A549 (cell line): ENCODE measurements around the gene GPRC5A. TPM values are rescaled to one million over a fixed set of nuclear protein-coding genes. Genes with fewer than 3 reads are reported as not detected.

Source experiments
- ATAC-seq, 2 experiments: fragments of 200-7000 bp in 1 of 2; fragments of >200 bp in 1 of 2; cut with Nextera tagmentation in 1 of 2; cut with Tn5 transposase in 1 of 2; 3 replicates each; pipeline versions ENCODE4 v1.8.0 to v1.9.1; 2018 to 2020; ENCODE audit warnings: mild to moderate bottlenecking in 1 of 2, moderate library complexity in 1 of 2
- CTCF ChIA-PET: fragments of 300-600 bp; sonication (Branson Sonifier 250); formaldehyde crosslinking; extraction: SDS; loops from one replicate; lab custom pipeline; 2021; ENCODE audit warnings: antibody characterized with exemption, inconsistent platforms; lab: Yijun Ruan, JAX
- POLR2A ChIA-PET: fragments of 350-600 bp; formaldehyde crosslinking; extraction: SDS; loops from one replicate; lab custom pipeline; 2021; ENCODE audit warnings: antibody characterized with exemption, inconsistent platforms; lab: Yijun Ruan, JAX
- DNase-seq, 2 experiments: peaks; one replicate each; pipeline versions ENCODE4 v3.0.0 to v3.0.0-alpha.2; 2011 to 2016; ENCODE audit warnings: low read depth in 1 of 2, low spot score in 1 of 2
- FAIRE-seq: peaks from 2 replicates; lab custom pipeline; 2011; peaks lifted over from hg19 to GRCh38; lab: Jason Lieb, UNC
- H3K27ac ChIP-seq, 2 experiments: fragments of >200 bp; sonication (Bioruptor Twin); formaldehyde crosslinking; 3 replicates each; pipeline ENCODE4 v1.5.1; 2016 to 2017
- H3K4me1 ChIP-seq: fragments of >200 bp; sonication (Bioruptor Twin); formaldehyde crosslinking; 3 replicates; pipeline ENCODE4 v1.6.1; 2016
- H3K4me2 ChIP-seq: fragments of >200 bp; sonication (Bioruptor Twin); formaldehyde crosslinking; 3 replicates; pipeline ENCODE4 v1.6.1; 2016
- H3K4me3 ChIP-seq: fragments of >200 bp; sonication (Bioruptor Twin); formaldehyde crosslinking; 3 replicates; pipeline ENCODE4 v1.5.1; 2016
- H3K9me3 ChIP-seq: fragments of >200 bp; sonication (Bioruptor Twin); formaldehyde crosslinking; 3 replicates; pipeline ENCODE4 v1.6.1; 2016
- BCL3 ChIP-seq: fragments of >200 bp; sonication (Bioruptor Twin); formaldehyde crosslinking; IDR thresholded peaks from 3 replicates; pipeline ENCODE4 v1.6.1; 2016
- BHLHE40 ChIP-seq: IDR thresholded peaks from 2 replicates; pipeline ENCODE4 v1.6.1; 2012; ENCODE audit warnings: low read depth, low read length, inconsistent platforms
- CEBPB ChIP-seq, 2 experiments: fragments of >200 bp in 1 of 2; sonication (Bioruptor Twin) in 1 of 2; formaldehyde crosslinking in 1 of 2; IDR thresholded peaks; 2 replicates each; pipeline ENCODE4 v1.6.1; 2012 to 2016
- CHD2 ChIP-seq: fragments of 150-350 bp; IDR thresholded peaks from 2 replicates; pipeline ENCODE4 v1.6.1; 2014; ENCODE audit warnings: low read length; ENCODE audit not compliant: partially characterized antibody
- CTCF ChIP-seq: fragments of >200 bp; sonication (Bioruptor Twin); formaldehyde crosslinking; IDR thresholded peaks from 3 replicates; pipeline ENCODE4 v1.5.1; 2016
- EHF ChIP-seq: fragments of 250-450 bp; sonication (Bioruptor Pico); IDR thresholded peaks from 2 replicates; pipeline ENCODE4 v1.5.0; 2020; ENCODE audit warnings: mild to moderate bottlenecking
- EP300 ChIP-seq, 2 experiments: fragments of >200 bp; sonication (Bioruptor Twin); formaldehyde crosslinking; IDR thresholded peaks; 2 replicates in 1 of 2; 3 replicates in 1 of 2; pipeline ENCODE4 v1.6.1; 2016 to 2017
- ESRRA ChIP-seq: fragments of 150-350 bp; IDR thresholded peaks from 2 replicates; pipeline ENCODE4 v1.6.1; 2014; ENCODE audit warnings: mild to moderate bottlenecking, low read length, borderline replicate concordance
- FOSB ChIP-seq: fragments of 250-450 bp; sonication (Bioruptor Pico); IDR thresholded peaks from 2 replicates; pipeline ENCODE4 v1.5.0; 2020; ENCODE audit warnings: mild to moderate bottlenecking, moderate library complexity
- FOSL2 ChIP-seq, 2 experiments: fragments of 450-650 bp in 1 of 2; fragments of >200 bp in 1 of 2; sonication (Bioruptor Twin) in 1 of 2; formaldehyde crosslinking; IDR thresholded peaks; 2 replicates each; pipeline versions ENCODE4 v1.5.0 to v1.6.1; 2016 to 2020; ENCODE audit warnings: mild to moderate bottlenecking in 1 of 2, moderate library complexity in 1 of 2
- FOXS1 ChIP-seq: fragments of 250-450 bp; sonication (Bioruptor Pico); IDR thresholded peaks from 2 replicates; pipeline ENCODE4 v1.5.0; 2020; ENCODE audit warnings: mild to moderate bottlenecking, moderate library complexity
- GATA3 ChIP-seq: IDR thresholded peaks from 2 replicates; pipeline ENCODE4 v1.6.1; 2012; ENCODE audit warnings: borderline replicate concordance
- HMGXB4 ChIP-seq: fragments of 250-450 bp; sonication (Bioruptor Pico); IDR thresholded peaks from 2 replicates; pipeline ENCODE4 v1.5.0; 2021; ENCODE audit warnings: mild to moderate bottlenecking, moderate library complexity, borderline replicate concordance
- HOXB13 ChIP-seq: fragments of 250-450 bp; sonication (Bioruptor Pico); IDR thresholded peaks from 2 replicates; pipeline ENCODE4 v1.5.0; 2020; ENCODE audit warnings: low read depth, mild to moderate bottlenecking, moderate library complexity
- JUN ChIP-seq, 2 experiments: fragments of >200 bp; sonication (Bioruptor Twin); formaldehyde crosslinking; IDR thresholded peaks; 2 replicates in 1 of 2; 3 replicates in 1 of 2; pipeline ENCODE4 v1.6.1; 2016 to 2017
- JUNB ChIP-seq: fragments of >200 bp; sonication (Bioruptor Twin); formaldehyde crosslinking; IDR thresholded peaks from 2 replicates; pipeline ENCODE4 v1.6.1; 2016
- MAFK ChIP-seq: fragments of 450-650 bp; IDR thresholded peaks from 2 replicates; pipeline ENCODE4 v1.6.1; 2014; ENCODE audit not compliant: partially characterized antibody
- MAX ChIP-seq: IDR thresholded peaks from 2 replicates; pipeline ENCODE4 v1.6.1; 2012
- NFE2L2 ChIP-seq: fragments of 150-350 bp; conservative IDR thresholded peaks from 2 replicates; pipeline ENCODE4 v1.6.1; 2014; ENCODE audit warnings: low read length
- NPAS2 ChIP-seq: fragments of 250-450 bp; sonication (Bioruptor Pico); IDR thresholded peaks from 2 replicates; pipeline ENCODE4 v1.8.0; 2022; ENCODE audit warnings: mild to moderate bottlenecking, moderate library complexity, borderline replicate concordance
- PBX3 ChIP-seq: IDR thresholded peaks from 2 replicates; pipeline ENCODE4 v1.6.1; 2012
- RAD21 ChIP-seq, 2 experiments: fragments of >200 bp in 1 of 2; sonication (Bioruptor Twin) in 1 of 2; formaldehyde crosslinking in 1 of 2; IDR thresholded peaks in 1 of 2; conservative IDR thresholded peaks in 1 of 2; 2 replicates in 1 of 2; 3 replicates in 1 of 2; pipeline ENCODE4 v1.6.1; 2012 to 2018; ENCODE audit warnings: inconsistent platforms in 1 of 2
- RARB ChIP-seq: fragments of 250-450 bp; sonication (Bioruptor Pico); IDR thresholded peaks from 2 replicates; pipeline ENCODE4 v1.8.0; 2021; ENCODE audit warnings: mild to moderate bottlenecking, moderate library complexity
- RFX5 ChIP-seq: fragments of 450-650 bp; IDR thresholded peaks from 2 replicates; pipeline ENCODE4 v1.7.1; 2014; ENCODE audit warnings: antibody characterized with exemption, mild to moderate bottlenecking, moderate library complexity
- RNF2 ChIP-seq: fragments of 200-600 bp; sonication (generic); IDR thresholded peaks from 2 replicates; pipeline ENCODE4 v1.6.1; 2016; ENCODE audit warnings: low read depth, mild to moderate bottlenecking, antibody characterized with exemption, moderate library complexity, borderline replicate concordance
- USF2 ChIP-seq: fragments of 450-650 bp; IDR thresholded peaks from 2 replicates; pipeline ENCODE4 v1.6.1; 2014; ENCODE audit warnings: antibody characterized with exemption
- ZC3H11A ChIP-seq: fragments of 450-650 bp; IDR thresholded peaks from 2 replicates; pipeline ENCODE4 v1.6.1; 2014; ENCODE audit warnings: antibody characterized with exemption, mild to moderate bottlenecking
- ZSCAN20 ChIP-seq: fragments of 250-450 bp; sonication (Bioruptor Pico); IDR thresholded peaks from 2 replicates; pipeline ENCODE4 v1.8.0; 2022; ENCODE audit warnings: mild to moderate bottlenecking, moderate library complexity
- WGBS: methylation state at CpG from one replicate; pipeline ENCODE4 v1.1.6; 2017; ENCODE audit errors: missing lambda C conversion rate; 5-methylcytosine and 5-hydroxymethylcytosine counted together
- polyA plus RNA-seq, 4 experiments: library from polyadenylated mRNA; depleted of rRNA in 3 of 4; stranded (reverse); fragments of >200 nt; fragmentation: RNase III in 1 of 4; extraction: RNeasy Plus Mini Kit Qiagen cat#74134 plus additional on column Dnase treatment in 1 of 4; gene quantifications; 2 replicates in 3 of 4; 3 replicates in 1 of 4; pipeline ENCODE4 v1.2.3, GENCODE V29; 2011 to 2017

Gene GPRC5A
- polyA plus RNA-seq, 2 of the 4 experiments (the other 2 are of a cell fraction) = 173 to 296 TPM

GRCh38 chr12:12872139-12872933 lies 19.0 kb upstream of the GPRC5A start:
- TF ChIP-seq GATA3 (peak; percentile 99), RNF2 (no peak), NPAS2 (CRISPR knock-in tag) (no peak), EHF (0 out of 2 replicates have a peak, but pooled peaks have one; percentile 22), RARB (CRISPR knock-in tag) (no peak), CTCF (no peak), FOSB (CRISPR knock-in tag) (no peak; the same call in 1 of the 2 replicates), MAFK (peak; percentile 72), BHLHE40 (no peak), PBX3 (peak; percentile 68), EP300 (IDR thresholded peaks at IDR 0.05) (peak; percentile 92 to 96; a peak in 4 of 5 replicates), HMGXB4 (CRISPR knock-in tag) (no peak), MAX (peak; percentile 81), FOXS1 (CRISPR knock-in tag) (no peak; the same call in none of the 2 replicates), ESRRA (0 out of 2 replicates have a peak, but pooled peaks have one; percentile 24), JUN (IDR thresholded peaks at IDR 0.05) (peak; percentile 91 to 93), RFX5 (0 out of 2 replicates have a peak, but pooled peaks have one; percentile 14), JUNB (peak; percentile 94), CHD2 (no peak), ZSCAN20 (no peak), NFE2L2 (no peak), USF2 (0 out of 2 replicates have a peak, but pooled peaks have one; percentile 14), ZC3H11A (no peak), RAD21 (conservative IDR thresholded peaks at IDR 0.05 in 1 of 2, IDR thresholded peaks at IDR 0.05 in 1 of 2) (peak in 1 of 2 experiments; percentile 32; a peak in 3 of 5 replicates), HOXB13 (CRISPR knock-in tag) (no peak; the same call in 1 of the 2 replicates), CEBPB (IDR thresholded peaks at IDR 0.05) (peak; percentile 54 to 82; a peak in 1 of 4 replicates), BCL3 (peak; percentile 91), FOSL2 (IDR thresholded peaks at IDR 0.05) (peak; percentile 91), FOSL2 (CRISPR knock-in tag; IDR thresholded peaks at IDR 0.05) (peak; percentile 91)
- Histone ChIP-seq H3K27ac (peak overlapping the region; percentile 97 to 98), H3K4me3 (peak overlapping the region; percentile 28), H3K4me1 (peaks cover 66% of the 10 kb centered on the region), H3K9me3 (peaks cover 6% of the 10 kb centered on the region; the same call in 2 of the 3 replicates), H3K4me2 (peak overlapping the region; percentile 86)
- WGBS = 0% methylated on average over 10 of the region's 10 CpGs
- DNase-seq (peak; percentile 71 to 95), FAIRE-seq (peak; percentile 98), ATAC-seq (peak; percentile 75)
- ChIA-PET POLR2A (interaction anchor here (0.5 to 3.3 kb wide), 4 partner anchors 11 to 35 kb away, joined by 4 to 28 read pairs (median 5); partner anchors contain the start of gene GPRC5A), CTCF (interaction anchor here (0.7 to 5.0 kb wide), 8 partner anchors 11 to 60 kb away, joined by 3 to 34 read pairs (median 4); partner anchors contain the start of gene GPRC5A)
